A673 (cell line): Measurements from ENCODE around the gene TMED9. TPM values are rescaled to one million over a fixed set of nuclear protein-coding genes. Genes with fewer than 3 reads are reported as not detected.
"Not testable (repeated sequence)": the region's sequence is repeated elsewhere in the genome, so short reads cannot be mapped to it uniquely, and the experiment has no call there.

ENCODE experiments used
- BruUV-seq: library from RNA; stranded (reverse); fragments of 400-500 nt; replicated peaks from 2 replicates; lab custom pipeline; 2021; lab: Mats Ljungman, UMichigan
- CTCF ChIA-PET: fragments of 300-600 bp; sonication (Branson Sonifier 250); formaldehyde crosslinking; loops from one replicate; lab custom pipeline; 2022; ENCODE audit warnings: antibody characterized with exemption; lab: Charles Lee
- POLR2A ChIA-PET: fragments of 300-600 bp; sonication (Branson Sonifier 250); formaldehyde crosslinking; loops from one replicate; lab custom pipeline; 2022; ENCODE audit warnings: antibody characterized with exemption; ENCODE audit not compliant: low non-redundant PET; lab: Charles Lee
- DNase-seq: peaks from one replicate; pipeline ENCODE4 v3.0.0-alpha.2; 2015; ENCODE audit warnings: low spot score
- H3K27ac ChIP-seq: fragments of 200-600 bp; sonication (generic); 2 replicates; pipeline ENCODE4 v1.5.1; 2016; ENCODE audit warnings: mixed run types, low read depth, mild to moderate bottlenecking, mixed read lengths, antibody characterized with exemption, low read length; ENCODE audit not compliant: poor library complexity, severe bottlenecking
- H3K27me3 ChIP-seq: fragments of 200-600 bp; sonication (generic); replicated peaks from 2 replicates; pipeline ENCODE4 v1.6.1; 2017; ENCODE audit warnings: mixed run types, low read depth, mild to moderate bottlenecking, mixed read lengths, antibody characterized with exemption, low read length; ENCODE audit not compliant: insufficient read depth, poor library complexity
- H3K36me3 ChIP-seq: fragments of 200-600 bp; sonication (generic); 2 replicates; pipeline ENCODE4 v1.6.1; 2016; ENCODE audit warnings: mixed run types, mild to moderate bottlenecking, mixed read lengths, antibody characterized with exemption, low read length; ENCODE audit not compliant: insufficient read depth, poor library complexity, severe bottlenecking
- H3K4me1 ChIP-seq: fragments of 200-600 bp; sonication (generic); 2 replicates; pipeline ENCODE4 v1.6.1; 2017; ENCODE audit warnings: mixed run types, mild to moderate bottlenecking, mixed read lengths, antibody characterized with exemption, low read length; ENCODE audit not compliant: insufficient read depth, poor library complexity, severe bottlenecking
- H3K4me3 ChIP-seq: fragments of 200-600 bp; sonication (generic); 2 replicates; pipeline ENCODE4 v1.5.1; 2016; ENCODE audit warnings: low read depth, mixed run types, mild to moderate bottlenecking, mixed read lengths, low read length; ENCODE audit not compliant: poor library complexity, severe bottlenecking
- H3K9me3 ChIP-seq: fragments of 200-600 bp; sonication (generic); 2 replicates; pipeline ENCODE4 v1.6.1; 2016; ENCODE audit warnings: mixed run types, low read depth, mild to moderate bottlenecking, mixed read lengths, antibody characterized with exemption, low read length; ENCODE audit not compliant: poor library complexity, severe bottlenecking
- EZH2 ChIP-seq: fragments of 200-600 bp; sonication (generic); IDR thresholded peaks from 2 replicates; pipeline ENCODE4 v1.6.1; 2017; ENCODE audit warnings: borderline replicate concordance, low read depth, mild to moderate bottlenecking, mixed read lengths, antibody characterized with exemption, low read length; ENCODE audit not compliant: poor library complexity, severe bottlenecking
- intact Hi-C: fragments of 100-400 bp; cut with micrococcal nuclease; formaldehyde crosslinking; loops from one replicate; pipeline ENCODE4 v1.10.0; 2022; ENCODE audit not compliant: unreplicated experiment
- total RNA-seq: library from RNA; stranded (reverse); gene quantifications from 2 replicates; pipeline ENCODE4 v1.2.3, GENCODE V29; 2021
- TF ChIP-seq, protein P1 (sequence below): fragments of 300-800, 200-600 bp; sonication (generic); conservative IDR thresholded peaks from 2 replicates; pipeline ENCODE4 v1.5.1; 2017; ENCODE audit warnings: low read depth, mild to moderate bottlenecking, antibody characterized with exemption, low read length, moderate library complexity, mixed read lengths

TMED9 gene
- total RNA-seq, 1 experiment from 2014 or later, result 88.6 TPM

DNA sequence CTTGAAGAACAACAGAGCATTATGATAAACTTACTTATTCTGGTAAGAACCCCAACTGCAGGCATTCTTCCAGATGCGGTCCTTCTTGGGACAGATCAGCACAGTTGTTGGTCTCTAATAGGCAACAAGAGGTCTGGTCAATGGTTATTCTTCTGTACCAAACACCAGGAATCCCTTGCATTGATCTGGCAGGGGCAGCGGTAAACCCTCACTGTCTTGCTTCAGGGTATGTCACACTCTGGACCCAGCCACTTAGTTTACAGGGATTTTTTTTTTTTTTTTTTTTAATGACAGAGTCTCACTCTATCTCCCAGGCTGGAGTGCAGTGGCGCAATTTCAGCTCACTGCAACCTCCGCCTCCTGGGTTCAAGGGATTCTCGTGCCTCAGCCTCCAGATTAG lies 36.3 kb upstream of the TMED9 start:
- H3K4me3 ChIP-seq, result no peak overlapping the region
- intact Hi-C loops, result no loop called here
- TF ChIP-seq EZH2, result no peak
- TF ChIP-seq, protein P1, sequence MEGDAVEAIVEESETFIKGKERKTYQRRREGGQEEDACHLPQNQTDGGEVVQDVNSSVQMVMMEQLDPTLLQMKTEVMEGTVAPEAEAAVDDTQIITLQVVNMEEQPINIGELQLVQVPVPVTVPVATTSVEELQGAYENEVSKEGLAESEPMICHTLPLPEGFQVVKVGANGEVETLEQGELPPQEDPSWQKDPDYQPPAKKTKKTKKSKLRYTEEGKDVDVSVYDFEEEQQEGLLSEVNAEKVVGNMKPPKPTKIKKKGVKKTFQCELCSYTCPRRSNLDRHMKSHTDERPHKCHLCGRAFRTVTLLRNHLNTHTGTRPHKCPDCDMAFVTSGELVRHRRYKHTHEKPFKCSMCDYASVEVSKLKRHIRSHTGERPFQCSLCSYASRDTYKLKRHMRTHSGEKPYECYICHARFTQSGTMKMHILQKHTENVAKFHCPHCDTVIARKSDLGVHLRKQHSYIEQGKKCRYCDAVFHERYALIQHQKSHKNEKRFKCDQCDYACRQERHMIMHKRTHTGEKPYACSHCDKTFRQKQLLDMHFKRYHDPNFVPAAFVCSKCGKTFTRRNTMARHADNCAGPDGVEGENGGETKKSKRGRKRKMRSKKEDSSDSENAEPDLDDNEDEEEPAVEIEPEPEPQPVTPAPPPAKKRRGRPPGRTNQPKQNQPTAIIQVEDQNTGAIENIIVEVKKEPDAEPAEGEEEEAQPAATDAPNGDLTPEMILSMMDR, result no peak
- BruUV-seq, result no TSS peak
- no peaks in the 10 kb centered on the region for H3K9me3 ChIP-seq
- no peak overlapping the region for H3K27ac ChIP-seq
- no peak for DNase-seq
- ChIA-PET POLR2A (no interaction called here), CTCF (no interaction called here)
- H3K36me3 ChIP-seq, result peaks cover 8% of the 10 kb centered on the region
- no peaks in the 10 kb centered on the region for H3K27me3 ChIP-seq
- no peaks in the 10 kb centered on the region for H3K4me1 ChIP-seq

DNA sequence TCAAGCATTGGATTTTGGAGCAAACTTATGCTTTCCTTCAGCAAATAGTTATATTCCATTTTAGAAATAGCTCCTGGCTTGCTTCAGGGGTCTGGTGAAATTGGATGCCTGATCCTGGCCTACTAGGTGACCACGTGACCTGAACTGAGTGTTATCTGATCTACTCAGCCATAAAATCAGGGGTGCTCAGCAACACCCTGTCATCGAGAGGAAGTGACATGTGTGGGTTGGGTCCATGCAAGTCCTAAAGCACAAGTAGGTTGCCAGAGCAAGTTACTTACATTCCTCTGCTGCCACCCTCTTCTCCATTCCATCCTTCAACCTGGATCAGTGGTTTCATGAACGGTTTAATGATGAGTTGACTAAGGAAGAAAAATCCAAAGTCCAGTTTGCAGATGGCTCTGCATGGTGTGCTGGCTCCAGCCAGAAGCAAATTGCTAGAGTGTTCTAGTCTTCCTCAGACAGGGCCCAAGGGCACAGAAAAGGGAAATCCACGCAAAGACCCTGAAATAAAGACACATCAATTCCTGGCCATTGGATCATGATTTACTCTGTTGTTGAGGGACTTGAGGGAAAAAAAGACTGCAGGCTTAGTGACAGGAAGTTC lies 34.9 kb upstream of the TMED9 start:
- POLR2A ChIA-PET, result no interaction called here
- CTCF ChIA-PET, result no interaction called here
- TF ChIP-seq EZH2, result no peak
- TF ChIP-seq, protein P1, result no peak

DNA sequence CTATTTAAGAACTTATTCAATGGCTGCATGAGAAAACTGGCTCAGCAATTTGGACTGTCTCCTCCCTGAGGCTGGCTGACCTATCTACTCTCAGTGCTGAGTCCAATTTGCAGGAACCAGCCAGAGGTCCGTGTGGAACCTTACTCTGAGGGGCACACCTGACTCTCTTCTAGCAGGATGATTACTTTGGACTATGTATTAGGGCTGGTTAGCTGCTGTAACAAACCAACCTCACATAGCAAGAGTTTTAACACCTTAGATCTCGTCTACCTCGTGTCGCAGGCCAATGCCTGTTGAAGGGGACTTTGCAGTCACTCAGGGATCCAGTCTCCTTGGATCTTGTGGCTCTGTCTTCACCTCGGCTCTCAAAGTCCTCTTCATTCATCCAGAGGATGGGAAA lies 34.2 kb upstream of the TMED9 start:
- Histone ChIP-seq H3K27ac (no peak overlapping the region), H3K36me3 (no peaks in the 10 kb centered on the region), H3K4me1 (no peaks in the 10 kb centered on the region), H3K9me3 (no peaks in the 10 kb centered on the region), H3K4me3 (no peak overlapping the region), H3K27me3 (no peaks in the 10 kb centered on the region)
- CTCF ChIA-PET, result no interaction called here
- intact Hi-C loops, result no loop called here
- no peak for TF ChIP-seq EZH2
- TF ChIP-seq, protein P1, result no peak
- DNase-seq, result no peak
- POLR2A ChIA-PET, result no interaction called here
- no TSS peak for BruUV-seq

More for the DNA sequence above, 34.9 kb upstream of the TMED9 start:
- H3K4me1 ChIP-seq, result no peaks in the 10 kb centered on the region
- no peak for DNase-seq
- no peaks in the 10 kb centered on the region for H3K27me3 ChIP-seq
- H3K36me3 ChIP-seq, result no peaks in the 10 kb centered on the region
- H3K4me3 ChIP-seq, result no peak overlapping the region
- H3K27ac ChIP-seq, result no peak overlapping the region
- intact Hi-C loops, result no loop called here
- no peaks in the 10 kb centered on the region for H3K9me3 ChIP-seq
- no TSS peak for BruUV-seq

DNA sequence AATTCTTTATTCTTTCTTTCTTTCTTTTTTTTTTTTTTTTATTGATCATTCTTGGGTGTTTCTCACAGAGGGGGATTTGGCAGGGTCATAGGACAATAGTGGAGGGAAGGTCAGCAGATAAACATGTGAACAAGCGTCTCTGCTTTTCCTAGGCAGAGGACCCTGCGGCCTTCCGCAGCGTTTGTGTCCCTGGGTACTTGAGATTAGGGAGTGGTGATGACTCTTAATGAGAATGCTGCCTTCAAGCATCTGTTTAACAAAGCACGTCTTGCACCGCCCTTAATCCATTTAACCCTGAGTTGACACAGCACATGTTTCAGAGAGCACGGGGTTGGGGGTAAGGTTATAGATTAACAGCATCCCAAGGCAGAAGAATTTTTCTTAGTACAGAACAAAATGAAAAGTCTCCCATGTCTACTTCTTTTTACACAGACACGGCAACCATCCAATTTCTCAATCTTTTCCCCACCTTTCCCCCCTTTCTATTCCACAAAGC lies 32.5 kb upstream of the TMED9 start:
- H3K4me1 ChIP-seq, H3K9me3 ChIP-seq, intact Hi-C loops, H3K27me3 ChIP-seq, DNase-seq, CTCF ChIA-PET, H3K36me3 ChIP-seq, H3K4me3 ChIP-seq, POLR2A ChIA-PET, BruUV-seq, H3K27ac ChIP-seq: not testable (repeated sequence)
